Common myeloid progenitor, CD34-positive (primary cell): ENCODE data around the gene MCL1.
A peak's percentile ranks its signal among the peaks of the same experiment; 100 is the strongest.
"Not testable (repeated sequence)": the region's sequence is repeated elsewhere in the genome, so short reads cannot be mapped to it uniquely, and the experiment has no call there.

Experiments
- CTCF ChIA-PET: fragments of 350-600 bp; sonication (Branson Sonifier 250); formaldehyde crosslinking; loops from one replicate; lab custom pipeline; 2021; ENCODE audit warnings: antibody characterized with exemption; lab: Charles Lee
- POLR2A ChIA-PET: fragments of 350-600 bp; sonication (Branson Sonifier 250); formaldehyde crosslinking; loops from one replicate; lab custom pipeline; 2021; ENCODE audit warnings: antibody characterized with exemption; lab: Charles Lee
- DNase-seq, 3 donors: peaks; one replicate each; pipeline versions ENCODE4 v3.0.0 to v3.0.0-alpha.2; 2013
- H3K27ac ChIP-seq, 2 experiments: 1 replicate in 1 of 2; 2 replicates in 1 of 2; pipeline ENCODE4 v1.7.0; 2013; ENCODE audit warnings: inconsistent platforms in 2 of 2, low read length in 2 of 2, mild to moderate bottlenecking in 2 of 2, low read depth in 1 of 2, moderate library complexity in 1 of 2; ENCODE audit not compliant: severe bottlenecking in 2 of 2, insufficient read depth in 1 of 2, poor library complexity in 1 of 2
- H3K27me3 ChIP-seq, 5 experiments: replicated peaks in 2 of 5; 1 replicate in 3 of 5; 2 replicates in 2 of 5; pipeline versions ENCODE4 v1.6.1 to v1.7.0; 2013; ENCODE audit warnings: low read length in 4 of 5, mild to moderate bottlenecking in 2 of 5, moderate library complexity in 2 of 5, inconsistent platforms in 1 of 5; ENCODE audit not compliant: insufficient read depth in 5 of 5, control insufficient read depth in 4 of 5
- H3K36me3 ChIP-seq, 4 experiments: 1 replicate in 2 of 4; 2 replicates in 2 of 4; pipeline versions ENCODE4 v1.6.1 to v1.7.0; 2013; ENCODE audit warnings: low read length in 3 of 4, control low read depth in 1 of 4, mild to moderate bottlenecking in 1 of 4; ENCODE audit not compliant: control insufficient read depth in 4 of 4, insufficient read depth in 4 of 4
- H3K4me1 ChIP-seq, 4 experiments: 1 replicate in 3 of 4; 2 replicates in 1 of 4; pipeline versions ENCODE4 v1.6.1 to v1.7.1; 2013; ENCODE audit warnings: low read length in 3 of 4, mild to moderate bottlenecking in 3 of 4, control low read depth in 1 of 4, inconsistent platforms in 1 of 4, moderate library complexity in 1 of 4; ENCODE audit not compliant: control insufficient read depth in 4 of 4, insufficient read depth in 4 of 4; ENCODE audit errors: control extremely low read depth in 1 of 4
- H3K4me3 ChIP-seq, 7 experiments: 1 replicate in 4 of 7; 2 replicates in 3 of 7; pipeline versions ENCODE4 v1.5.1 to v1.7.0; 2013; ENCODE audit warnings: mild to moderate bottlenecking in 7 of 7, low read length in 6 of 7, moderate library complexity in 6 of 7, inconsistent platforms in 2 of 7, low read depth in 2 of 7, control low read depth in 1 of 7; ENCODE audit not compliant: insufficient read depth in 4 of 7, control insufficient read depth in 1 of 7; ENCODE audit errors: extremely low read depth in 1 of 7
- H3K9me3 ChIP-seq, 5 experiments: 1 replicate in 4 of 5; 2 replicates in 1 of 5; pipeline versions ENCODE4 v1.6.1 to v1.7.1; 2013; ENCODE audit warnings: low read length in 4 of 5, mild to moderate bottlenecking in 2 of 5, inconsistent platforms in 1 of 5, low read depth in 1 of 5, moderate library complexity in 1 of 5; ENCODE audit not compliant: control insufficient read depth in 4 of 5, insufficient read depth in 2 of 5; ENCODE audit errors: control extremely low read depth in 1 of 5
- WGBS: methylation state at CpG from one replicate; pipeline ENCODE4 v1.1.5; 2013; ENCODE audit not compliant: insufficient coverage; 5-methylcytosine and 5-hydroxymethylcytosine counted together

Gene MCL1

GRCh38 chr1:150567341-150567716 lies 12.1 kb downstream of the MCL1 start:
- Histone ChIP-seq H3K4me3 (peak overlapping the region in 6 of 7 experiments; percentile 45 to 74 (median 60)), H3K27me3 (no peaks in the 10 kb centered on the region), H3K27ac (peak overlapping the region; percentile 58 to 75), H3K9me3 (no peaks in the 10 kb centered on the region), H3K4me1 (peaks cover 40 to 75% (median 72%) of the 10 kb centered on the region in 4 experiments), H3K36me3 (peaks cover 0 to 6% (median 3%) of the 10 kb centered on the region in 4 experiments)
- ChIA-PET CTCF (interaction anchor here (1.5 to 12.3 kb wide), 5 partner anchors 9 to 53 kb away, joined by 4 to 152 read pairs (median 5); partner anchors contain the start of gene MCL1), POLR2A (interaction anchor here (1.3 to 1.9 kb wide), 3 partner anchors 9 to 62 kb away, joined by 6 to 13 read pairs (median 10); partner anchors contain the start of genes ENSA and MCL1)
- 0% methylated on average over 2 of the region's 3 CpGs for WGBS
- DNase-seq: peak in 2 of 3 donors; percentile 78 to 79

GRCh38 chr1:150566589-150567340 lies 12.6 kb downstream of the MCL1 start:
- Histone ChIP-seq H3K4me1 (peaks cover 41 to 81% (median 78%) of the 10 kb centered on the region in 4 experiments), H3K27me3 (no peaks in the 10 kb centered on the region), H3K9me3 (no peaks in the 10 kb centered on the region), H3K27ac (peak overlapping the region; percentile 58 to 75), H3K36me3 (peaks cover 0 to 6% (median 3%) of the 10 kb centered on the region in 4 experiments), H3K4me3 (peak overlapping the region in 6 of 7 experiments; percentile 45 to 74 (median 60))
- no peak for DNase-seq
- POLR2A ChIA-PET: interaction anchor here (0.8 to 1.9 kb wide), 2 partner anchors 10 to 701 kb away, joined by 3 to 10 read pairs; no protein-coding TSS in a partner anchor
- CTCF ChIA-PET: interaction anchor here (1.1 to 12.3 kb wide), 5 partner anchors 8 to 63 kb away, joined by 3 to 152 read pairs (median 10); partner anchors contain the start of genes ENSA and MCL1
- WGBS: 96% methylated on average over 5 of the region's 12 CpGs

- ChIA-PET POLR2A (interaction anchor here (1.1 to 1.7 kb wide), 2 partner anchors 14 kb away, joined by 3 to 9 read pairs; partner anchors contain the start of gene MCL1), CTCF (interaction anchor here (0.6 to 12.3 kb wide), 5 partner anchors 10 to 1088 kb away, joined by 3 to 152 read pairs (median 3); partner anchors contain the start of genes ENSA and MCL1)
- H3K27me3 ChIP-seq, H3K9me3 ChIP-seq, H3K36me3 ChIP-seq, H3K4me3 ChIP-seq, H3K27ac ChIP-seq: not testable (repeated sequence)
- peak in 1 of 3 donors; percentile 47 for DNase-seq
- 96% methylated on average over 11 of the region's 14 CpGs for WGBS
- peaks cover 41 to 94% (median 91%) of the 10 kb centered on the region in 4 experiments for H3K4me1 ChIP-seq
Measured at GRCh38 chr1:150565240-150565991, 14.0 kb downstream of the MCL1 start.

- Histone ChIP-seq H3K4me3 (peak overlapping the region in 2 of 7 experiments; percentile 4 to 75), H3K9me3 (no peaks in the 10 kb centered on the region), H3K27me3 (no peaks in the 10 kb centered on the region), H3K36me3 (no peaks in the 10 kb centered on the region), H3K4me1 (peaks cover 41 to 98% (median 97%) of the 10 kb centered on the region in 4 experiments), H3K27ac (peak overlapping the region in 1 of 2 experiments; percentile 97)
- DNase-seq: no peak
- POLR2A ChIA-PET: interaction anchor here (1.7 to 4.7 kb wide), 2 partner anchors 9 to 15 kb away, joined by 9 to 77 read pairs; partner anchors contain the start of gene MCL1
- CTCF ChIA-PET: interaction anchor here (1.2 to 12.3 kb wide), 4 partner anchors 11 to 56 kb away, joined by 4 to 152 read pairs (median 78); partner anchors contain the start of gene MCL1
- 100% methylated on average over 3 of the region's 5 CpGs for WGBS
Measured at GRCh38 chr1:150564051-150564991, 15.1 kb downstream of the MCL1 start.

DNA sequence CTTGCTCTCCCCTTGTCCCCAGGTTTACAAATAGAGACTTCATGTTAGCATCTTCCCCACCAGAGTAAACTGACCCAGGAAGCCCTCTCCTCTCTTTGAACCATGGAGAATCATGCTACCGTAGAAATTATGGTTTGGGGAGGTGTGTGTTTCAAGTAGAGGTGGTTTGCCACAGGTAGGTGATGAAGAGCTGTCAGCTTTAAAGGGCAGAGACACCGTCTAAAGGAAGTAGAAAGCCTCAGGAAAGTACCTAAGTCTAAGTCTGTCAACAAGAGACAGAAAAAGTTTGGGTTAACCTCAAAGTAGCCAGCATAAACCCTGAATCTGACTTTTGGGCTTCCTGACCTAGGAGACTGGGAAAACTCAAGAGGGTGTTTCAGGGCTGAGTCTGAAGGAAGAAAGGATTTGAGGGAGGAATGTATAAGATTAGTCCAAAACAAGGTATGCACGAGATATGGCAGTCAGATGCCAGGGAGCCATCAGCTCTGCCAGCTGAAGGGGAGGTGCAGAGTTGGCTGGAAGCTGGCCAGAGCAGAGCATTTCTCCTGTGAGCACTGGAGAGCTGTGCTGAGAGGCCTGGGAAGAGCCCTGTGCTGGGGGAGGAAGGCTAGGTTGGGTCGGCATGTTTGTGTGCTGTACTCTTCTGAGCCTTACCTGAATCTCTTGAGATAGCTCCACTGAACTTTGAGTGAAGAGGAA lies 15.9 kb downstream of the MCL1 start:
- H3K4me3 ChIP-seq: peak overlapping the region in 5 of 7 experiments; percentile 34 to 81 (median 79)
- H3K27me3 ChIP-seq: no peaks in the 10 kb centered on the region
- peak overlapping the region; percentile 94 to 97 for H3K27ac ChIP-seq
- peaks cover 0 to 2% (median under 1%) of the 10 kb centered on the region in 4 experiments for H3K36me3 ChIP-seq
- CTCF ChIA-PET: interaction anchor here (1.2 to 12.3 kb wide), 5 partner anchors 12 to 57 kb away, joined by 4 to 152 read pairs (median 7); partner anchors contain the start of gene MCL1
- H3K4me1 ChIP-seq: peaks cover 37 to 98% (median 94%) of the 10 kb centered on the region in 4 experiments
- DNase-seq: peak in 1 of 3 donors; percentile 46
- 27% methylated on average over 3 of the region's 4 CpGs for WGBS
- POLR2A ChIA-PET: interaction anchor here (0.6 to 5.1 kb wide), 5 partner anchors 10 to 90 kb away, joined by 4 to 77 read pairs (median 9); partner anchors contain the start of genes ENSA and MCL1
- H3K9me3 ChIP-seq: no peaks in the 10 kb centered on the region
